Erythroblast (primary cell): Measurements from ENCODE around the gene NCBP2.

Source experiments
- GATA1 ChIP-seq: IDR thresholded peaks from 2 replicates; pipeline ENCODE4 v1.6.1; 2011; ENCODE audit warnings: low read depth, mild to moderate bottlenecking, control low read depth, low read length, moderate library complexity
- POLR2A ChIP-seq: IDR thresholded peaks from 2 replicates; pipeline ENCODE4 v1.6.1; 2011; ENCODE audit warnings: mild to moderate bottlenecking, low read length

- no peak for TF ChIP-seq POLR2A
- no peak for TF ChIP-seq GATA1
Measured at GRCh38 chr3:196962108-196962929, 20.0 kb upstream of the NCBP2 start.
